ENCODE measurements around the gene AHRR. TPM values are rescaled to one million over a fixed set of nuclear protein-coding genes. Genes with fewer than 3 reads are reported as not detected.

AHRR gene
- polyA plus RNA-seq, 2 of the 4 experiments (the other 2 are of a cell fraction) = 1.2 to 1.7 TPM

DNA sequence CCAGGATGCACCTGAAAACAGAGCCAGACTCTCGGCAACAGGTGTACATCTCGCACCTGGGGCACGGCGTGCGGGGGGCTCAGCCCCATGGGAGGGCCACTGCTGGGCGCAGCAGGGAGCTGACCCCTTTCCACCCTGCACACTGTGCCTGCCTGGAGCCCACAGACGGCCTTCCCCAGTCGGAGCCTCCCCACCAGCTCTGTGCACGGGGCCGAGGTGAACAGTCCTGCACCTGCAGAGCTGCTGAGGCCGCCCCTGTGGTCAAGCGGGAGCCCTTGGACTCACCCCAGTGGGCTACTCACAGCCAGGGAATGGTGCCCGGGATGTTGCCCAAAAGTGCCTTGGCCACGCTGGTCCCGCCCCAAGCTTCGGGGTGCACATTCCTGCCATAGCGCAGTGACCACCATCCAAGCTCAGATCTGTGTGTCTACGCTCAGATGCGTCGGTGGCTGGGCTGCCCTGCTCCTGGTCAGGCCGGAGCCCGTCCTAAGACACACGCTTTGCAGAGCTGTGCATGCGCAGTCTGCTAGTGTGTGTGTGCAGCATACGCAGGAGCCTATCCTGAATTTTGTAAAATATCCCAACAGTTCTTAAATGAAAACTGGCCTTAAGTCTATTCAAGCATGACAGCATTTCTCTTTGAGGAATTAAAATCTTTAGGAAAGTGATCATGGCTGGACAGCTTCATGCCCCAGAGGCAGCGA lies 113.1 kb downstream of the AHRR start:
- Histone ChIP-seq H3K27ac (no peak overlapping the region), H3K4me1 (no peaks in the 10 kb centered on the region), H3K4me2 (no peak overlapping the region), H3K4me3 (no peak overlapping the region), H3K9me3 (no peaks in the 10 kb centered on the region)
- ATAC-seq (no peak), FAIRE-seq (no peak), DNase-seq (ENCODE audit: low read depth in 1 of 2, low spot score in 1 of 2) (no peak)
- TF ChIP-seq JUN (IDR thresholded peaks at IDR 0.05) (no peak), KDM1A (IDR thresholded peaks at IDR 0.05; ENCODE audit: low read depth) (no peak), POLR2AphosphoS2 (conservative IDR thresholded peaks at IDR 0.05; ENCODE audit: low read length) (no peak), SMC3 (IDR thresholded peaks at IDR 0.05) (no peak), RAD21 (conservative IDR thresholded peaks at IDR 0.05 in 1 of 2, IDR thresholded peaks at IDR 0.05 in 1 of 2) (no peak), CBX8 (IDR thresholded peaks at IDR 0.05) (no peak), FOXS1 (CRISPR knock-in tag; IDR thresholded peaks at IDR 0.05) (no peak), TFCP2L1 (CRISPR knock-in tag; IDR thresholded peaks at IDR 0.05) (no peak), RCOR1 (IDR thresholded peaks at IDR 0.05; ENCODE audit: low read depth, low read length) (no peak), BHLHE40 (IDR thresholded peaks at IDR 0.05; ENCODE audit: low read depth, low read length) (no peak), ZC3H11A (IDR thresholded peaks at IDR 0.05) (no peak), HEYL (CRISPR knock-in tag; IDR thresholded peaks at IDR 0.05) (no peak), FOSB (CRISPR knock-in tag; IDR thresholded peaks at IDR 0.05) (no peak), POLR2A (IDR thresholded peaks at IDR 0.05; ENCODE audit: low read length) (no peak), NPAS2 (CRISPR knock-in tag; IDR thresholded peaks at IDR 0.05; ENCODE audit: borderline replicate concordance) (no peak), RFX5 (IDR thresholded peaks at IDR 0.05) (no peak)
- TF ChIP-seq, protein P1, sequence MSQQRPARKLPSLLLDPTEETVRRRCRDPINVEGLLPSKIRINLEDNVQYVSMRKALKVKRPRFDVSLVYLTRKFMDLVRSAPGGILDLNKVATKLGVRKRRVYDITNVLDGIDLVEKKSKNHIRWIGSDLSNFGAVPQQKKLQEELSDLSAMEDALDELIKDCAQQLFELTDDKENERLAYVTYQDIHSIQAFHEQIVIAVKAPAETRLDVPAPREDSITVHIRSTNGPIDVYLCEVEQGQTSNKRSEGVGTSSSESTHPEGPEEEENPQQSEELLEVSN (IDR thresholded peaks at IDR 0.05; ENCODE audit: borderline replicate concordance, low read depth) = no peak
- TF ChIP-seq, protein P2, sequence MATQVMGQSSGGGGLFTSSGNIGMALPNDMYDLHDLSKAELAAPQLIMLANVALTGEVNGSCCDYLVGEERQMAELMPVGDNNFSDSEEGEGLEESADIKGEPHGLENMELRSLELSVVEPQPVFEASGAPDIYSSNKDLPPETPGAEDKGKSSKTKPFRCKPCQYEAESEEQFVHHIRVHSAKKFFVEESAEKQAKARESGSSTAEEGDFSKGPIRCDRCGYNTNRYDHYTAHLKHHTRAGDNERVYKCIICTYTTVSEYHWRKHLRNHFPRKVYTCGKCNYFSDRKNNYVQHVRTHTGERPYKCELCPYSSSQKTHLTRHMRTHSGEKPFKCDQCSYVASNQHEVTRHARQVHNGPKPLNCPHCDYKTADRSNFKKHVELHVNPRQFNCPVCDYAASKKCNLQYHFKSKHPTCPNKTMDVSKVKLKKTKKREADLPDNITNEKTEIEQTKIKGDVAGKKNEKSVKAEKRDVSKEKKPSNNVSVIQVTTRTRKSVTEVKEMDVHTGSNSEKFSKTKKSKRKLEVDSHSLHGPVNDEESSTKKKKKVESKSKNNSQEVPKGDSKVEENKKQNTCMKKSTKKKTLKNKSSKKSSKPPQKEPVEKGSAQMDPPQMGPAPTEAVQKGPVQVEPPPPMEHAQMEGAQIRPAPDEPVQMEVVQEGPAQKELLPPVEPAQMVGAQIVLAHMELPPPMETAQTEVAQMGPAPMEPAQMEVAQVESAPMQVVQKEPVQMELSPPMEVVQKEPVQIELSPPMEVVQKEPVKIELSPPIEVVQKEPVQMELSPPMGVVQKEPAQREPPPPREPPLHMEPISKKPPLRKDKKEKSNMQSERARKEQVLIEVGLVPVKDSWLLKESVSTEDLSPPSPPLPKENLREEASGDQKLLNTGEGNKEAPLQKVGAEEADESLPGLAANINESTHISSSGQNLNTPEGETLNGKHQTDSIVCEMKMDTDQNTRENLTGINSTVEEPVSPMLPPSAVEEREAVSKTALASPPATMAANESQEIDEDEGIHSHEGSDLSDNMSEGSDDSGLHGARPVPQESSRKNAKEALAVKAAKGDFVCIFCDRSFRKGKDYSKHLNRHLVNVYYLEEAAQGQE (IDR thresholded peaks at IDR 0.05) = no peak
- ChIA-PET CTCF (interaction anchor here (0.7 to 10.7 kb wide), 5 partner anchors 12 to 129 kb away, joined by 3 to 186 read pairs (median 4); partner anchors contain the start of gene AHRR), POLR2A (no interaction called here)
- WGBS (ENCODE audit: missing lambda C conversion rate) = 92% methylated on average over 14 of the region's 26 CpGs

DNA sequence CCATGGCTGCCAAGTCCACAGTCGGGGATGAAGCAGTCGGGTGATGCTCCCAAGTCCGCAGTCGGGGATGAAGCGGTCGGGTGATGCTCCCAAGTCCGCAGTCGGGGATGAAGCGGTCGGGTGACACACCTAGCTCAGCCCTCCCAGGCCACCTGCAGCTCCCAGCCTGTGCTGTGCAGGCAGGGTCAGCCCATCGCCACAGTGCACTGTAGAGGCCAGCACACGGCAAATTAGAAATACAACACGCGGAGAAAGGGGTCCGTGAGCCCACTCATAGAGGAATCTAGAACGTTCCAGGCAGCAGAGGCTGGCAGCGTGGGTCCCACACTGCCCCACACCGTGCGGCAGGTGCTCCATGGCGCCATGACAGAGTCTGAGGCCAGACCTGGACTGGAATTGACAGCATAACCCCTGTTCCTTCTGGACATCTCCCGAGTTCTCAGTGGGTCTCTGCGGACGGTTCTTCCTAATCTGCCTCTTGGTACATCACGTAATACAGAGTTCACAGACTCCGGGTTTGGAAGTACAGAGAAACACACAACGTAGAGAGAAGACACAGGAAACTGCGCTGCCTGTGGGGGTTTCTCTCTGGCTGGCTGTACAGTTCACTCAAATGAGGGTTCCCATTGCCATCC lies 113.8 kb downstream of the AHRR start:
- POLR2A ChIA-PET = no interaction called here
- ATAC-seq (no peak), FAIRE-seq (no peak)

More for the DNA sequence above, 113.8 kb downstream of the AHRR start:
- H3K4me2 ChIP-seq = no peak overlapping the region
- no peaks in the 10 kb centered on the region for H3K9me3 ChIP-seq
- DNase-seq (ENCODE audit: low read depth in 1 of 2, low spot score in 1 of 2) = no peak
- TF ChIP-seq EP300 (IDR thresholded peaks at IDR 0.05) (no peak), EHF (CRISPR knock-in tag; IDR thresholded peaks at IDR 0.05) (no peak), CHD2 (IDR thresholded peaks at IDR 0.05; ENCODE audit: low read length, partially characterized antibody) (no peak), KDM5A (IDR thresholded peaks at IDR 0.05) (no peak), HOXB5 (CRISPR knock-in tag; IDR thresholded peaks at IDR 0.05) (no peak), RFX5 (IDR thresholded peaks at IDR 0.05) (no peak), ESRRA (IDR thresholded peaks at IDR 0.05; ENCODE audit: borderline replicate concordance, low read length) (no peak), CBX2 (IDR thresholded peaks at IDR 0.05; ENCODE audit: borderline replicate concordance, low read depth) (no peak)
- TF ChIP-seq, protein P3, sequence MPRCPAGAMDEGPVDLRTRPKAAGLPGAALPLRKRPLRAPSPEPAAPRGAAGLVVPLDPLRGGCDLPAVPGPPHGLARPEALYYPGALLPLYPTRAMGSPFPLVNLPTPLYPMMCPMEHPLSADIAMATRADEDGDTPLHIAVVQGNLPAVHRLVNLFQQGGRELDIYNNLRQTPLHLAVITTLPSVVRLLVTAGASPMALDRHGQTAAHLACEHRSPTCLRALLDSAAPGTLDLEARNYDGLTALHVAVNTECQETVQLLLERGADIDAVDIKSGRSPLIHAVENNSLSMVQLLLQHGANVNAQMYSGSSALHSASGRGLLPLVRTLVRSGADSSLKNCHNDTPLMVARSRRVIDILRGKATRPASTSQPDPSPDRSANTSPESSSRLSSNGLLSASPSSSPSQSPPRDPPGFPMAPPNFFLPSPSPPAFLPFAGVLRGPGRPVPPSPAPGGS (IDR thresholded peaks at IDR 0.05) = no peak
- CTCF ChIA-PET = interaction anchor here (0.7 to 10.7 kb wide), 7 partner anchors 11 to 130 kb away, joined by 3 to 186 read pairs (median 3); partner anchors contain the start of gene AHRR
- H3K4me1 ChIP-seq = no peaks in the 10 kb centered on the region
- no peak overlapping the region for H3K4me3 ChIP-seq
- no peak overlapping the region for H3K27ac ChIP-seq
- 85% methylated on average over 25 of the region's 27 CpGs for WGBS (ENCODE audit: missing lambda C conversion rate)
